A549 (cell line): ENCODE results near the gene IP6K3. TPM values are rescaled to one million over a fixed set of nuclear protein-coding genes. Genes with fewer than 3 reads are reported as not detected.

Experiments used
- ATAC-seq, 2 experiments: fragments of 200-7000 bp in 1 of 2; fragments of >200 bp in 1 of 2; cut with Nextera tagmentation in 1 of 2; cut with Tn5 transposase in 1 of 2; 3 replicates each; pipeline versions ENCODE4 v1.8.0 to v1.9.1; 2018 to 2020; ENCODE audit warnings: mild to moderate bottlenecking in 1 of 2, moderate library complexity in 1 of 2
- CTCF ChIA-PET: fragments of 300-600 bp; sonication (Branson Sonifier 250); formaldehyde crosslinking; extraction: SDS; loops from one replicate; lab custom pipeline; 2021; ENCODE audit warnings: antibody characterized with exemption, inconsistent platforms; lab: Yijun Ruan, JAX
- POLR2A ChIA-PET: fragments of 350-600 bp; formaldehyde crosslinking; extraction: SDS; loops from one replicate; lab custom pipeline; 2021; ENCODE audit warnings: antibody characterized with exemption, inconsistent platforms; lab: Yijun Ruan, JAX
- DNase-seq, 2 experiments: peaks; one replicate each; pipeline versions ENCODE4 v3.0.0 to v3.0.0-alpha.2; 2011 to 2016; ENCODE audit warnings: low read depth in 1 of 2, low spot score in 1 of 2
- FAIRE-seq: peaks from 2 replicates; lab custom pipeline; 2011; peaks lifted over from hg19 to GRCh38; lab: Jason Lieb, UNC
- H3K27ac ChIP-seq, 2 experiments: fragments of >200 bp; sonication (Bioruptor Twin); formaldehyde crosslinking; 3 replicates each; pipeline ENCODE4 v1.5.1; 2016 to 2017
- H3K4me1 ChIP-seq: fragments of >200 bp; sonication (Bioruptor Twin); formaldehyde crosslinking; 3 replicates; pipeline ENCODE4 v1.6.1; 2016
- H3K4me2 ChIP-seq: fragments of >200 bp; sonication (Bioruptor Twin); formaldehyde crosslinking; 3 replicates; pipeline ENCODE4 v1.6.1; 2016
- H3K4me3 ChIP-seq: fragments of >200 bp; sonication (Bioruptor Twin); formaldehyde crosslinking; 3 replicates; pipeline ENCODE4 v1.5.1; 2016
- H3K9me3 ChIP-seq: fragments of >200 bp; sonication (Bioruptor Twin); formaldehyde crosslinking; 3 replicates; pipeline ENCODE4 v1.6.1; 2016
- CBX8 ChIP-seq: fragments of 200-600 bp; sonication (generic); IDR thresholded peaks from 2 replicates; pipeline ENCODE4 v1.6.1; 2016
- CEBPB ChIP-seq, 2 experiments: fragments of >200 bp in 1 of 2; sonication (Bioruptor Twin) in 1 of 2; formaldehyde crosslinking in 1 of 2; IDR thresholded peaks; 2 replicates each; pipeline ENCODE4 v1.6.1; 2012 to 2016
- CHD4 ChIP-seq: fragments of 200-600 bp; sonication (generic); IDR thresholded peaks from 2 replicates; pipeline ENCODE4 v1.6.1; 2016; ENCODE audit warnings: antibody characterized with exemption, mild to moderate bottlenecking, borderline replicate concordance
- EHF ChIP-seq: fragments of 250-450 bp; sonication (Bioruptor Pico); IDR thresholded peaks from 2 replicates; pipeline ENCODE4 v1.5.0; 2020; ENCODE audit warnings: mild to moderate bottlenecking
- EHMT2 ChIP-seq: fragments of 200-600 bp; sonication (generic); IDR thresholded peaks from 2 replicates; pipeline ENCODE4 v1.6.1; 2016; ENCODE audit warnings: antibody characterized with exemption, low read depth, mild to moderate bottlenecking, moderate library complexity
- FOSL2 ChIP-seq, 2 experiments: fragments of 450-650 bp in 1 of 2; fragments of >200 bp in 1 of 2; sonication (Bioruptor Twin) in 1 of 2; formaldehyde crosslinking; IDR thresholded peaks; 2 replicates each; pipeline versions ENCODE4 v1.5.0 to v1.6.1; 2016 to 2020; ENCODE audit warnings: mild to moderate bottlenecking in 1 of 2, moderate library complexity in 1 of 2
- JUN ChIP-seq, 2 experiments: fragments of >200 bp; sonication (Bioruptor Twin); formaldehyde crosslinking; IDR thresholded peaks; 2 replicates in 1 of 2; 3 replicates in 1 of 2; pipeline ENCODE4 v1.6.1; 2016 to 2017
- KDM1A ChIP-seq: fragments of 200-600 bp; sonication (generic); IDR thresholded peaks from 2 replicates; pipeline ENCODE4 v1.6.1; 2016; ENCODE audit warnings: low read depth, mild to moderate bottlenecking
- KDM5A ChIP-seq: fragments of 200-600 bp; sonication (generic); IDR thresholded peaks from 2 replicates; pipeline ENCODE4 v1.6.1; 2016; ENCODE audit warnings: antibody characterized with exemption, mild to moderate bottlenecking
- NPAS2 ChIP-seq: fragments of 250-450 bp; sonication (Bioruptor Pico); IDR thresholded peaks from 2 replicates; pipeline ENCODE4 v1.8.0; 2022; ENCODE audit warnings: mild to moderate bottlenecking, moderate library complexity, borderline replicate concordance
- PHF8 ChIP-seq: fragments of 200-600 bp; sonication (generic); IDR thresholded peaks from 2 replicates; pipeline ENCODE4 v1.6.1; 2016; ENCODE audit warnings: low read depth, mild to moderate bottlenecking, antibody characterized with exemption, moderate library complexity, borderline replicate concordance
- RCOR1 ChIP-seq: fragments of 150-350 bp; IDR thresholded peaks from 2 replicates; pipeline ENCODE4 v1.6.1; 2014; ENCODE audit warnings: antibody characterized with exemption, low read length, low read depth
- SMC3 ChIP-seq: fragments of >200 bp; sonication (Bioruptor Twin); formaldehyde crosslinking; IDR thresholded peaks from 3 replicates; pipeline ENCODE4 v1.6.1; 2018; ENCODE audit warnings: inconsistent platforms
- ZFP36 ChIP-seq: fragments of 450-650 bp; IDR thresholded peaks from 2 replicates; pipeline ENCODE4 v1.6.1; 2014; ENCODE audit warnings: borderline replicate concordance; ENCODE audit not compliant: partially characterized antibody
- WGBS: methylation state at CpG from one replicate; pipeline ENCODE4 v1.1.6; 2017; ENCODE audit errors: missing lambda C conversion rate; 5-methylcytosine and 5-hydroxymethylcytosine counted together
- polyA plus RNA-seq, 4 experiments: library from polyadenylated mRNA; depleted of rRNA in 3 of 4; stranded (reverse); fragments of >200 nt; fragmentation: RNase III in 1 of 4; extraction: RNeasy Plus Mini Kit Qiagen cat#74134 plus additional on column Dnase treatment in 1 of 4; gene quantifications; 2 replicates in 3 of 4; 3 replicates in 1 of 4; pipeline ENCODE4 v1.2.3, GENCODE V29; 2011 to 2017
- TF ChIP-seq, protein P1 (sequence below): fragments of >200 bp; sonication (Bioruptor Twin); formaldehyde crosslinking; IDR thresholded peaks from 3 replicates; pipeline ENCODE4 v1.5.1; 2016
- TF ChIP-seq, protein P2 (sequence below): fragments of 250-450 bp; sonication (Bioruptor Pico); IDR thresholded peaks from 2 replicates; pipeline ENCODE4 v1.5.0; 2021; ENCODE audit warnings: mild to moderate bottlenecking, moderate library complexity, borderline replicate concordance

Gene IP6K3
- polyA plus RNA-seq, 2 of the 4 experiments (the other 2 are of a cell fraction): 0.03 to 0.12 TPM

DNA sequence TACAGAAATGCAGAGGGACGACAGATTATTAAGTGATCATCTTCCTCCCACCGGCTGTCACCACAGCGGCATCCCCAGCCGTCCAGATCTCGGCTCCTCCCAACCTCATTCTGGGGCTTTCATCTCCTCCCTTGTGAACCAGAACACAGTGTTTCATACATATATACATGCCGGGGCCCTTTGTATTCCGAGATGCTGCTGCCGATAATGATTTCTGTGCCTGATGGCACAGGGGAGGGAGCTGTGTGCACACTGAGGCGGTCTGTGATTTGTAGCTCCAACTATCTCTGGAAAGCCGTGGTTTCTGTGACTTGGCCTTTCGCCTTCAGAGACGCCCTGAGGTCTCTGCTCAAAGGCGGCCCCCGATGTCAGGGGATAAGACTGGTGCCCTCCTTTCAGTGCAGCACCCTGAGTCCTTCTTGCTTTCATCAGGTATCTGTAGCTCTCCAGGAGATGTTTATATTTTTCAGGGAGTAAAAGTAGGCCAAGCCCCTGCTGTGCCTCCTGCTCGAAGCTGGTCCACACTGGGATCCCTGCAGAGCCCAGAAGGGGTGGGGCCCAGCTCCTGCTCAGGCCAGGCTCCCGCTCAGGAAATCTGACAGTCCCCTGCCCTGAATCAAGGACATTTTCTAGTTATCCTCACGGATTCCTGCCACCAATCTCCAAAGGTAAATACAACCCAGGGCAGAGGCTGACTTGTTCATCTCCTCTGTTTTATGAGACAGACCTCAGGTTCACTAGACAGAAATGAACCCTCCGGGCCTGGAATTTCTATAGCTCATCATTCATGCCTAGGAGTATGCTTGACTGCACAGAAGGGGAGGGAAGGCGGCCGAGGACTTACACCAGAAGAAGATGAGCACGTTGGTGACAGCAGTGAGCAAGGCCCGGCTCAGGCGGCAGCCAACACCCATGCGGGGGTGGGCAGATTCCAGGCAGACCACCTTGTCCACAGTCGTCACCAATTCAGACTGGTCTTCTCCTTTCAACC, 31.0 kb upstream of the IP6K3 start:
- no peak for DNase-seq
- POLR2A ChIA-PET: interaction anchor here (1.0 kb wide), 1 partner anchor 31 kb away, joined by 3 read pairs; no protein-coding TSS in a partner anchor

DNA sequence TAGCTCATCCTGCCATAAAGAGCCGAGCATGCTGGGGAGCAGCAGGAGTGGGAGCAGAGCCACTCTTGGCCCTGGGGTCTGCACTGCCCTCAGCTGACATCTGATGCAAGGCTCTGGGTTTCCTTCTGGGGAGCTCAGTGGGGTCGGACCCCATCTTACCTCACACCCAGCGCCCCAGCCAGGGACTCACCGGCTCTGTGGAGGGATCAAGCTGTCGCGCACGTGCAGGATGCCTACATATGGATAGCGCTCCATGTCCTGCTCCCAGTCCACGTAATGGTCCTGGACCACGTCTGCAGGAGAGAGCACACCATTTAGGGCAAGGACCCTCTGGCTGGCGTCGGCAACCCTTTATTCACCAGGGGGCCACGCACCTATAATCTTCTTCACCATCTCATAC, 30.1 kb upstream of the IP6K3 start:
- ATAC-seq (no peak), DNase-seq (no peak), FAIRE-seq (no peak)
- no peaks in the 10 kb centered on the region for H3K9me3 ChIP-seq
- WGBS: 100% methylated on average over 5 of the region's 13 CpGs
- ChIA-PET POLR2A (no interaction called here), CTCF (interaction anchor here (0.8 to 2.6 kb wide), 4 partner anchors 15 to 378 kb away, joined by 3 to 10 read pairs (median 8); no protein-coding TSS in a partner anchor)
- peaks cover 22% of the 10 kb centered on the region for H3K4me1 ChIP-seq
- no peak overlapping the region for H3K4me3 ChIP-seq
- no peak overlapping the region for H3K27ac ChIP-seq
- no peak for TF ChIP-seq PHF8
- TF ChIP-seq RCOR1: no peak
- no peak for TF ChIP-seq KDM1A
- H3K4me2 ChIP-seq: no peak overlapping the region

More for the DNA sequence above, 31.0 kb upstream of the IP6K3 start:
- WGBS: 92% methylated on average over 23 of the region's 25 CpGs
- ATAC-seq (no peak), FAIRE-seq (no peak)
- TF ChIP-seq, protein P1, sequence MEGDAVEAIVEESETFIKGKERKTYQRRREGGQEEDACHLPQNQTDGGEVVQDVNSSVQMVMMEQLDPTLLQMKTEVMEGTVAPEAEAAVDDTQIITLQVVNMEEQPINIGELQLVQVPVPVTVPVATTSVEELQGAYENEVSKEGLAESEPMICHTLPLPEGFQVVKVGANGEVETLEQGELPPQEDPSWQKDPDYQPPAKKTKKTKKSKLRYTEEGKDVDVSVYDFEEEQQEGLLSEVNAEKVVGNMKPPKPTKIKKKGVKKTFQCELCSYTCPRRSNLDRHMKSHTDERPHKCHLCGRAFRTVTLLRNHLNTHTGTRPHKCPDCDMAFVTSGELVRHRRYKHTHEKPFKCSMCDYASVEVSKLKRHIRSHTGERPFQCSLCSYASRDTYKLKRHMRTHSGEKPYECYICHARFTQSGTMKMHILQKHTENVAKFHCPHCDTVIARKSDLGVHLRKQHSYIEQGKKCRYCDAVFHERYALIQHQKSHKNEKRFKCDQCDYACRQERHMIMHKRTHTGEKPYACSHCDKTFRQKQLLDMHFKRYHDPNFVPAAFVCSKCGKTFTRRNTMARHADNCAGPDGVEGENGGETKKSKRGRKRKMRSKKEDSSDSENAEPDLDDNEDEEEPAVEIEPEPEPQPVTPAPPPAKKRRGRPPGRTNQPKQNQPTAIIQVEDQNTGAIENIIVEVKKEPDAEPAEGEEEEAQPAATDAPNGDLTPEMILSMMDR: no peak
- TF ChIP-seq SMC3 (no peak), JUN (IDR thresholded peaks at IDR 0.05) (no peak), EHF (no peak), CBX8 (no peak), KDM5A (no peak), EHMT2 (no peak), NPAS2 (no peak), CEBPB (IDR thresholded peaks at IDR 0.05) (no peak), CHD4 (no peak)
- no peaks in the 10 kb centered on the region for H3K9me3 ChIP-seq
- H3K4me2 ChIP-seq: no peak overlapping the region
- no peak overlapping the region for H3K27ac ChIP-seq
- no peak overlapping the region for H3K4me3 ChIP-seq
- CTCF ChIA-PET: interaction anchor here (0.8 to 6.7 kb wide), 6 partner anchors 8 to 378 kb away, joined by 4 to 62 read pairs (median 6); partner anchors contain the start of gene LEMD2
- peaks cover 22% of the 10 kb centered on the region for H3K4me1 ChIP-seq

DNA sequence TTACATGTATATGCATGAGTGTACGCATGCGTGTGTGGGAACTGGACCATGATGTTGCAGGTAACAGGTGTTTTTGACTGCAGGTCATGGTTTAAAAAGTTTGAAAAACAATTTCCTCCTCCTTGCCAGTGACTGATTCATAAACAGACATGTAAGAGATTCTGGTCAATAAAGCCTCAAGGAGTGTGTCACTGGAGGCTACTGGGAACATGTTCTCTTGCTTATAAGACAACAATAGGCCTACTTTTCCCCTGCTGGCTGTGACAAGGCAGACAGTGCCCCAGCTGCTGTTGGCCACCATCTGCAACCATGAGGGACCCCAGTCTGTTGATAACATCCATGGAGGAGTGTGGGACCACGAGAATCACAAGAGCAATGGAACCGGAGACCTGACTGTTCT, 29.5 kb upstream of the IP6K3 start:
- Histone ChIP-seq H3K4me3 (no peak overlapping the region), H3K4me2 (no peak overlapping the region), H3K27ac (no peak overlapping the region), H3K9me3 (no peaks in the 10 kb centered on the region), H3K4me1 (peaks cover 22% of the 10 kb centered on the region)
- FAIRE-seq (no peak), DNase-seq (no peak), ATAC-seq (no peak)
- ChIA-PET POLR2A (no interaction called here), CTCF (interaction anchor here (0.7 to 1.9 kb wide), 6 partner anchors 10 to 379 kb away, joined by 3 to 8 read pairs (median 4); no protein-coding TSS in a partner anchor)
- WGBS: 95% methylated on average over 4 of the region's 4 CpGs
- no peak for TF ChIP-seq FOSL2 (IDR thresholded peaks at IDR 0.05)
- no peak for TF ChIP-seq FOSL2 (CRISPR knock-in tag; IDR thresholded peaks at IDR 0.05)
- TF ChIP-seq ZFP36: no peak
- TF ChIP-seq, protein P2, sequence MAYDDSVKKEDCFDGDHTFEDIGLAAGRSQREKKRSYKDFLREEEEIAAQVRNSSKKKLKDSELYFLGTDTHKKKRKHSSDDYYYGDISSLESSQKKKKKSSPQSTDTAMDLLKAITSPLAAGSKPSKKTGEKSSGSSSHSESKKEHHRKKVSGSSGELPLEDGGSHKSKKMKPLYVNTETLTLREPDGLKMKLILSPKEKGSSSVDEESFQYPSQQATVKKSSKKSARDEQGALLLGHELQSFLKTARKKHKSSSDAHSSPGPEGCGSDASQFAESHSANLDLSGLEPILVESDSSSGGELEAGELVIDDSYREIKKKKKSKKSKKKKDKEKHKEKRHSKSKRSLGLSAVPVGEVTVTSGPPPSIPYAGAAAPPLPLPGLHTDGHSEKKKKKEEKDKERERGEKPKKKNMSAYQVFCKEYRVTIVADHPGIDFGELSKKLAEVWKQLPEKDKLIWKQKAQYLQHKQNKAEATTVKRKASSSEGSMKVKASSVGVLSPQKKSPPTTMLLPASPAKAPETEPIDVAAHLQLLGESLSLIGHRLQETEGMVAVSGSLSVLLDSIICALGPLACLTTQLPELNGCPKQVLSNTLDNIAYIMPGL: no peak
